ENCODE measurements around the gene PDAP1. TPM values are rescaled to one million over a fixed set of nuclear protein-coding genes. Genes with fewer than 3 reads are reported as not detected.

PDAP1 gene
- total and polyA plus RNA-seq, 2 of the 8 experiments (the other 6 are each of a cell fraction or from before 2014, with no cell fraction given) = 26.6 to 169 TPM

GRCh38 chr7:99373091-99374066 is 35.0 kb downstream of the PDAP1 start (continued):
- TF ChIP-seq CTCF (IDR thresholded peaks at IDR 0.05; ENCODE audit: control extremely low read depth in 1 of 3, insufficient read depth in 1 of 3, low read depth in 1 of 3, low read length in 3 of 3) (no peak), HDAC2 (IDR thresholded peaks at IDR 0.05; ENCODE audit: borderline replicate concordance in 1 of 2, low read depth in 2 of 2, low read length in 2 of 2) (no peak), RNF2 (IDR thresholded peaks at IDR 0.05; ENCODE audit: borderline replicate concordance, low read depth, low read length, missing control alignments, poor library complexity, severe bottlenecking) (no peak), TCF12 (IDR thresholded peaks at IDR 0.05; ENCODE audit: low read depth, low read length) (no peak), SRF (IDR thresholded peaks at IDR 0.05; ENCODE audit: low read depth, low read length) (no peak)
